Measurements from ENCODE around the gene ACKR3. TPM values are rescaled to one million over a fixed set of nuclear protein-coding genes. Genes with fewer than 3 reads are reported as not detected.

The ACKR3 gene
- total and polyA plus RNA-seq, 3 experiments from 2014 or later: 0.90 to 5.5 (median 1.6) TPM

GRCh38 chr2:236541008-236541562 is 28.5 kb upstream of the ACKR3 start:
- DNase-seq: no peak
- peaks cover 44% of the 10 kb centered on the region for H3K4me1 ChIP-seq (ENCODE audit: insufficient read depth, low read length)

GRCh38 chr2:236544362-236544761 is 25.3 kb upstream of the ACKR3 start:
- H3K9me3 Mint-ChIP-seq: peaks cover 0 to 2% (median 0%) of the 10 kb centered on the region in 5 donors

More at GRCh38 chr2:236541008-236541562, 28.5 kb upstream of the ACKR3 start:
- no peaks in the 10 kb centered on the region for H3K27me3 ChIP-seq (ENCODE audit: insufficient read depth, low read length, poor library complexity, severe bottlenecking)
- H3K27ac Mint-ChIP-seq: peak overlapping the region in 7 of 8 donors; percentile 34 to 89 (median 64)
- no peaks in the 10 kb centered on the region for H3K9me3 ChIP-seq (ENCODE audit: low read length)
- ChIA-PET CTCF (interaction anchor here (1.0 to 1.3 kb wide), 2 partner anchors 28 to 29 kb away, joined by 3 to 4 read pairs; partner anchors contain the start of gene ACKR3), POLR2A (no interaction called here)
- peaks cover 6% of the 10 kb centered on the region for H3K36me3 ChIP-seq (ENCODE audit: insufficient read depth, low read length)
- peak overlapping the region in 5 of 7 donors; percentile 33 to 51 (median 40) for H3K4me3 Mint-ChIP-seq
- H3K4me1 Mint-ChIP-seq: peaks cover 74 to 93% (median 91%) of the 10 kb centered on the region in 3 donors
- H3K36me3 Mint-ChIP-seq: peaks cover 24 to 43% (median 29%) of the 10 kb centered on the region in 3 donors
- H3K9me3 Mint-ChIP-seq: peaks cover 0 to 2% (median 0%) of the 10 kb centered on the region in 5 donors
- no peak overlapping the region for H3K4me3 ChIP-seq (ENCODE audit: low read length)
- no peak overlapping the region for H3K27ac ChIP-seq (ENCODE audit: low read depth, low read length)
- H3K27me3 Mint-ChIP-seq: no peaks in the 10 kb centered on the region

GRCh38 chr2:236545248-236545658 is 24.4 kb upstream of the ACKR3 start:
- peaks cover 20 to 34% (median 22%) of the 10 kb centered on the region in 3 donors for H3K36me3 Mint-ChIP-seq
- CTCF ChIA-PET: interaction anchor here (1.4 to 5.2 kb wide), 4 partner anchors 24 to 33 kb away, joined by 3 to 36 read pairs (median 16); partner anchors contain the start of gene ACKR3
- Histone ChIP-seq H3K27me3 (ENCODE audit: insufficient read depth, low read length, poor library complexity, severe bottlenecking) (no peaks in the 10 kb centered on the region), H3K4me1 (ENCODE audit: insufficient read depth, low read length) (peaks cover 72% of the 10 kb centered on the region), H3K9me3 (ENCODE audit: low read length) (no peaks in the 10 kb centered on the region), H3K36me3 (ENCODE audit: insufficient read depth, low read length) (peaks cover 6% of the 10 kb centered on the region), H3K4me3 (ENCODE audit: low read length) (no peak overlapping the region), H3K27ac (ENCODE audit: low read depth, low read length) (no peak overlapping the region)
- no peak for DNase-seq
- H3K27me3 Mint-ChIP-seq: no peaks in the 10 kb centered on the region
- H3K27ac Mint-ChIP-seq: peak overlapping the region; percentile 87 to 94 (median 90)
- H3K4me3 Mint-ChIP-seq: peak overlapping the region; percentile 17 to 86 (median 65)
- H3K4me1 Mint-ChIP-seq: peaks cover 86 to 95% (median 95%) of the 10 kb centered on the region in 3 donors
- POLR2A ChIA-PET: no interaction called here
- H3K9me3 Mint-ChIP-seq: peaks cover 0 to 2% (median 0%) of the 10 kb centered on the region in 5 donors

More at GRCh38 chr2:236544362-236544761, 25.3 kb upstream of the ACKR3 start:
- no peak for DNase-seq
- Histone ChIP-seq H3K27me3 (ENCODE audit: insufficient read depth, low read length, poor library complexity, severe bottlenecking) (no peaks in the 10 kb centered on the region), H3K9me3 (ENCODE audit: low read length) (no peaks in the 10 kb centered on the region), H3K36me3 (ENCODE audit: insufficient read depth, low read length) (peaks cover 6% of the 10 kb centered on the region), H3K4me3 (ENCODE audit: low read length) (no peak overlapping the region), H3K4me1 (ENCODE audit: insufficient read depth, low read length) (peaks cover 70% of the 10 kb centered on the region), H3K27ac (ENCODE audit: low read depth, low read length) (no peak overlapping the region)
- ChIA-PET POLR2A (no interaction called here), CTCF (interaction anchor here (1.4 to 2.8 kb wide), 2 partner anchors 25 to 32 kb away, joined by 3 to 8 read pairs; partner anchors contain the start of gene ACKR3)
- Mint-ChIP-seq H3K4me1 (peaks cover 84 to 96% (median 95%) of the 10 kb centered on the region in 3 donors), H3K4me3 (peak overlapping the region in 5 of 7 donors; percentile 11 to 67 (median 45)), H3K27ac (peak overlapping the region; percentile 87 to 94 (median 90)), H3K27me3 (no peaks in the 10 kb centered on the region), H3K36me3 (peaks cover 25 to 38% (median 29%) of the 10 kb centered on the region in 3 donors)

- peaks cover 17 to 29% (median 18%) of the 10 kb centered on the region in 3 donors for H3K36me3 Mint-ChIP-seq
- Histone ChIP-seq H3K27ac (ENCODE audit: low read depth, low read length) (peak overlapping the region; percentile 46), H3K4me1 (ENCODE audit: insufficient read depth, low read length) (peaks cover 72% of the 10 kb centered on the region), H3K27me3 (ENCODE audit: insufficient read depth, low read length, poor library complexity, severe bottlenecking) (no peaks in the 10 kb centered on the region), H3K36me3 (ENCODE audit: insufficient read depth, low read length) (peaks cover 6% of the 10 kb centered on the region), H3K4me3 (ENCODE audit: low read length) (peak overlapping the region; percentile 57), H3K9me3 (ENCODE audit: low read length) (no peaks in the 10 kb centered on the region)
- peaks cover 0 to 2% (median 0%) of the 10 kb centered on the region in 5 donors for H3K9me3 Mint-ChIP-seq
- POLR2A ChIA-PET: interaction anchor here (0.6 to 1.5 kb wide), 3 partner anchors 9 to 262 kb away, joined by 3 to 6 read pairs (median 4); no protein-coding TSS in a partner anchor
- peak overlapping the region; percentile 49 to 86 (median 71) for H3K4me3 Mint-ChIP-seq
- peaks cover 87 to 95% (median 95%) of the 10 kb centered on the region in 3 donors for H3K4me1 Mint-ChIP-seq
- no peaks in the 10 kb centered on the region for H3K27me3 Mint-ChIP-seq
- peak overlapping the region; percentile 87 to 94 (median 90) for H3K27ac Mint-ChIP-seq
- CTCF ChIA-PET: interaction anchor here (0.6 to 5.2 kb wide), 6 partner anchors 9 to 33 kb away, joined by 4 to 36 read pairs (median 7); partner anchors contain the start of gene ACKR3
- peak in 2 of 5 donors; percentile 16 to 42 for DNase-seq
Observed at GRCh38 chr2:236545814-236546480, 23.7 kb upstream of the ACKR3 start.

GRCh38 chr2:236546561-236547002 is 23.0 kb upstream of the ACKR3 start:
- Histone ChIP-seq H3K4me1 (ENCODE audit: insufficient read depth, low read length) (peaks cover 79% of the 10 kb centered on the region), H3K27me3 (ENCODE audit: insufficient read depth, low read length, poor library complexity, severe bottlenecking) (no peaks in the 10 kb centered on the region), H3K27ac (ENCODE audit: low read depth, low read length) (peak overlapping the region; percentile 46), H3K9me3 (ENCODE audit: low read length) (no peaks in the 10 kb centered on the region), H3K4me3 (ENCODE audit: low read length) (peak overlapping the region; percentile 57), H3K36me3 (ENCODE audit: insufficient read depth, low read length) (peaks cover 6% of the 10 kb centered on the region)
- Mint-ChIP-seq H3K4me3 (peak overlapping the region; percentile 20 to 86 (median 65)), H3K36me3 (peaks cover 11 to 23% (median 14%) of the 10 kb centered on the region in 3 donors), H3K27me3 (no peaks in the 10 kb centered on the region), H3K9me3 (peaks cover 0 to 2% (median 0%) of the 10 kb centered on the region in 5 donors), H3K4me1 (peaks cover 85 to 95% (median 92%) of the 10 kb centered on the region in 3 donors), H3K27ac (peak overlapping the region; percentile 87 to 94 (median 90))
- peak in 2 of 5 donors; percentile 40 to 50 for DNase-seq
- CTCF ChIA-PET: interaction anchor here (0.9 to 5.2 kb wide), 5 partner anchors 8 to 34 kb away, joined by 4 to 36 read pairs (median 9); partner anchors contain the start of gene ACKR3
- POLR2A ChIA-PET: interaction anchor here (1.5 kb wide), 1 partner anchor 10 kb away, joined by 6 read pairs; no protein-coding TSS in a partner anchor

- H3K4me1 ChIP-seq (ENCODE audit: insufficient read depth, low read length): peaks cover 82% of the 10 kb centered on the region
- Mint-ChIP-seq H3K4me3 (peak overlapping the region; percentile 8 to 64 (median 37)), H3K4me1 (peaks cover 88 to 95% (median 92%) of the 10 kb centered on the region in 3 donors), H3K9me3 (peaks cover 0 to 3% (median 0%) of the 10 kb centered on the region in 5 donors), H3K27ac (peak overlapping the region; percentile 87 to 97 (median 90)), H3K36me3 (peaks cover 5 to 12% (median 5%) of the 10 kb centered on the region in 3 donors), H3K27me3 (no peaks in the 10 kb centered on the region)
- DNase-seq: no peak
- H3K4me3 ChIP-seq (ENCODE audit: low read length): no peak overlapping the region
- ChIA-PET CTCF (interaction anchor here (1.5 to 5.2 kb wide), 3 partner anchors 9 to 35 kb away, joined by 4 to 36 read pairs (median 23); partner anchors contain the start of gene ACKR3), POLR2A (interaction anchor here (0.9 to 1.5 kb wide), 2 partner anchors 10 to 11 kb away, joined by 4 to 6 read pairs; no protein-coding TSS in a partner anchor)
- no peaks in the 10 kb centered on the region for H3K9me3 ChIP-seq (ENCODE audit: low read length)
- no peaks in the 10 kb centered on the region for H3K36me3 ChIP-seq (ENCODE audit: insufficient read depth, low read length)
- H3K27ac ChIP-seq (ENCODE audit: low read depth, low read length): no peak overlapping the region
- no peaks in the 10 kb centered on the region for H3K27me3 ChIP-seq (ENCODE audit: insufficient read depth, low read length, poor library complexity, severe bottlenecking)
Observed at GRCh38 chr2:236547725-236548124, 21.9 kb upstream of the ACKR3 start.

GRCh38 chr2:236548179-236548921 is 21.3 kb upstream of the ACKR3 start:
- Mint-ChIP-seq H3K4me3 (peak overlapping the region in 6 of 7 donors; percentile 8 to 64 (median 42)), H3K27ac (peak overlapping the region; percentile 87 to 97 (median 90)), H3K27me3 (no peaks in the 10 kb centered on the region), H3K9me3 (peaks cover 0 to 3% (median 0%) of the 10 kb centered on the region in 5 donors), H3K36me3 (peaks cover 0 to 6% (median 2%) of the 10 kb centered on the region in 3 donors), H3K4me1 (peaks cover 85 to 95% (median 89%) of the 10 kb centered on the region in 3 donors)
- peaks cover 77% of the 10 kb centered on the region for H3K4me1 ChIP-seq (ENCODE audit: insufficient read depth, low read length)
- no peaks in the 10 kb centered on the region for H3K36me3 ChIP-seq (ENCODE audit: insufficient read depth, low read length)
- H3K27ac ChIP-seq (ENCODE audit: low read depth, low read length): no peak overlapping the region
- DNase-seq: no peak
- H3K4me3 ChIP-seq (ENCODE audit: low read length): peak overlapping the region; percentile 9
- no peaks in the 10 kb centered on the region for H3K9me3 ChIP-seq (ENCODE audit: low read length)
- H3K27me3 ChIP-seq (ENCODE audit: insufficient read depth, low read length, poor library complexity, severe bottlenecking): no peaks in the 10 kb centered on the region
- POLR2A ChIA-PET: interaction anchor here (0.9 kb wide), 2 partner anchors 10 to 21 kb away, joined by 4 read pairs; partner anchors contain the start of gene ACKR3
- CTCF ChIA-PET: interaction anchor here (1.0 to 5.2 kb wide), 3 partner anchors 21 to 35 kb away, joined by 4 to 36 read pairs (median 7); partner anchors contain the start of gene ACKR3
